PC-3 (cell line): ENCODE measurements around the gene CFHR4. TPM values are rescaled to one million over a fixed set of nuclear protein-coding genes. Genes with fewer than 3 reads are reported as not detected.
"Not testable (repeated sequence)": the region's sequence is repeated elsewhere in the genome, so short reads cannot be mapped to it uniquely, and the experiment has no call there.

Source experiments
- ATAC-seq: fragments of 200-7000 bp; cut with Tn5 transposase; 2 replicates; pipeline ENCODE4 v1.9.1; 2020; ENCODE audit warnings: mild to moderate bottlenecking, moderate library complexity
- BruUV-seq: library from RNA; stranded (reverse); fragments of 400-500 nt; replicated peaks from 2 replicates; lab custom pipeline; 2021; lab: Mats Ljungman, UMichigan
- CTCF ChIA-PET: fragments of 300-600 bp; sonication (Branson Sonifier 250); formaldehyde crosslinking; loops from one replicate; lab custom pipeline; 2022; ENCODE audit warnings: antibody characterized with exemption; lab: Charles Lee
- POLR2A ChIA-PET: fragments of 300-600 bp; sonication (Branson Sonifier 250); formaldehyde crosslinking; loops from one replicate; lab custom pipeline; 2022; ENCODE audit warnings: antibody characterized with exemption; ENCODE audit not compliant: unreplicated experiment; lab: Charles Lee
- DNase-seq: peaks from one replicate; pipeline ENCODE4 v3.0.0-alpha.2; 2015
- H2AFZ ChIP-seq: fragments of 300-600 bp; sonication (generic); 2 replicates; pipeline ENCODE4 v1.6.0; 2016; ENCODE audit warnings: antibody characterized with exemption, low read length
- H3F3A ChIP-seq: fragments of 300-600 bp; sonication (generic); one replicate; pipeline ENCODE4 v1.6.0; 2017; ENCODE audit warnings: antibody characterized with exemption, low read length, control low read depth, mild to moderate bottlenecking; ENCODE audit not compliant: unreplicated experiment
- H3K27ac ChIP-seq: fragments of 300-600 bp; sonication (generic); 2 replicates; pipeline ENCODE4 v1.5.1; 2016; ENCODE audit warnings: mild to moderate bottlenecking, low read length
- H3K27me3 ChIP-seq: fragments of 300-600 bp; sonication (generic); 2 replicates; pipeline ENCODE4 v1.6.1; 2016; ENCODE audit warnings: low read length, mixed read lengths
- H3K36me3 ChIP-seq: fragments of 300-600 bp; sonication (generic); 2 replicates; pipeline ENCODE4 v1.6.1; 2016; ENCODE audit warnings: low read depth, mixed run types, low read length, mixed read lengths
- H3K4me1 ChIP-seq: fragments of 300-600 bp; sonication (generic); 2 replicates; pipeline ENCODE4 v1.5.1; 2016; ENCODE audit warnings: low read length; ENCODE audit not compliant: insufficient read depth
- H3K4me2 ChIP-seq: fragments of 300-600 bp; sonication (generic); 2 replicates; pipeline ENCODE4 v1.6.0; 2016; ENCODE audit warnings: low read length
- H3K4me3 ChIP-seq: fragments of 300-600 bp; sonication (generic); 2 replicates; pipeline ENCODE4 v1.5.1; 2016; ENCODE audit warnings: mild to moderate bottlenecking, low read length, mixed read lengths
- H3K79me2 ChIP-seq: fragments of 300-600 bp; sonication (generic); 2 replicates; pipeline ENCODE4 v1.6.1; 2017; ENCODE audit warnings: low read length, mixed read lengths
- H3K9ac ChIP-seq: fragments of 300-600 bp; sonication (generic); 2 replicates; pipeline ENCODE4 v1.6.0; 2016; ENCODE audit warnings: mild to moderate bottlenecking, low read length
- H3K9me2 ChIP-seq: fragments of 300-600 bp; sonication (generic); replicated peaks from 2 replicates; pipeline ENCODE4 v1.6.1; 2016; ENCODE audit warnings: mixed run types, low read length, mixed read lengths
- H3K9me3 ChIP-seq: fragments of 300-600 bp; sonication (generic); 2 replicates; pipeline ENCODE4 v1.6.1; 2016; ENCODE audit warnings: low read length, mixed read lengths
- H4K20me1 ChIP-seq: fragments of 300-600 bp; sonication (generic); 2 replicates; pipeline ENCODE4 v1.6.1; 2016; ENCODE audit warnings: low read length, mixed read lengths
- CTCF ChIP-seq: fragments of 300-600 bp; sonication (generic); conservative IDR thresholded peaks from 2 replicates; pipeline ENCODE4 v1.5.1; 2017; ENCODE audit warnings: antibody characterized with exemption, low read depth, mild to moderate bottlenecking, low read length
- EZH2 ChIP-seq: fragments of 300-600 bp; sonication (generic); IDR thresholded peaks from one replicate; pipeline ENCODE4 v1.6.1; 2017; ENCODE audit warnings: antibody characterized with exemption, mild to moderate bottlenecking, low read length; ENCODE audit not compliant: unreplicated experiment
- EZH2phosphoT487 ChIP-seq: fragments of 300-600 bp; sonication (generic); IDR thresholded peaks from 2 replicates; pipeline ENCODE4 v1.6.1; 2018; ENCODE audit warnings: mild to moderate bottlenecking, antibody characterized with exemption, low read length, borderline replicate concordance
- intact Hi-C: fragments of 100-400 bp; cut with micrococcal nuclease; formaldehyde crosslinking; loops from 2 replicates; pipeline ENCODE4 v1.9.0; 2023
- total RNA-seq: library from RNA; depleted of rRNA; stranded (reverse); fragments of >200 nt; gene quantifications from 2 replicates; pipeline ENCODE4 v1.2.3, GENCODE V29; 2014

CFHR4 gene
- total RNA-seq, 1 experiment from 2014 or later = not detected

- no peaks in the 10 kb centered on the region for H3K36me3 ChIP-seq
- no TSS peak for BruUV-seq
- TF ChIP-seq EZH2 (no peak), CTCF (no peak), EZH2phosphoT487 (no peak)
- no peak overlapping the region for H3K9ac ChIP-seq
- no peak overlapping the region for H3K4me2 ChIP-seq
- no peak overlapping the region for H3K27ac ChIP-seq
- DNase-seq (no peak), ATAC-seq (no peak)
- no peaks in the 10 kb centered on the region for H3F3A ChIP-seq
- no peaks in the 10 kb centered on the region for H4K20me1 ChIP-seq
- POLR2A ChIA-PET = no interaction called here
- intact Hi-C loops = no loop called here
- H3K4me3 ChIP-seq = no peak overlapping the region
- no peaks in the 10 kb centered on the region for H3K27me3 ChIP-seq
- no peak overlapping the region for H2AFZ ChIP-seq
- H3K9me2 ChIP-seq = no peaks in the 10 kb centered on the region
- H3K9me3 ChIP-seq = no peaks in the 10 kb centered on the region
- CTCF ChIA-PET = no interaction called here
- H3K4me1 ChIP-seq = no peaks in the 10 kb centered on the region
- H3K79me2 ChIP-seq = no peaks in the 10 kb centered on the region
These were observed 9.4 kb downstream of the CFHR4 start for GRCh38 chr1:196897158-196897828.

- Histone ChIP-seq H3K27ac (no peak overlapping the region), H3K4me2 (no peak overlapping the region), H3K79me2 (no peaks in the 10 kb centered on the region), H3K4me1 (no peaks in the 10 kb centered on the region), H3F3A (no peaks in the 10 kb centered on the region), H3K4me3 (no peak overlapping the region), H3K9me2 (no peaks in the 10 kb centered on the region), H3K36me3 (no peaks in the 10 kb centered on the region), H3K9ac (no peak overlapping the region), H3K9me3 (no peaks in the 10 kb centered on the region), H4K20me1 (no peaks in the 10 kb centered on the region), H3K27me3 (no peaks in the 10 kb centered on the region), H2AFZ (no peak overlapping the region)
- ATAC-seq = no peak
- TF ChIP-seq CTCF (no peak), EZH2phosphoT487 (no peak), EZH2 (no peak)
- no peak for DNase-seq
- intact Hi-C loops = no loop called here
- BruUV-seq = no TSS peak
- CTCF ChIA-PET = no interaction called here
- POLR2A ChIA-PET = no interaction called here
These were observed 14.5 kb downstream of the CFHR4 start for GRCh38 chr1:196902344-196902743.

- Histone ChIP-seq H3K4me2 (no peak overlapping the region), H3K9ac (no peak overlapping the region), H3K4me1 (no peaks in the 10 kb centered on the region), H3K79me2 (no peaks in the 10 kb centered on the region), H3F3A (no peaks in the 10 kb centered on the region), H3K9me3 (no peaks in the 10 kb centered on the region), H4K20me1 (no peaks in the 10 kb centered on the region), H2AFZ (no peak overlapping the region), H3K27ac (no peak overlapping the region), H3K27me3 (no peaks in the 10 kb centered on the region), H3K4me3 (no peak overlapping the region), H3K36me3 (no peaks in the 10 kb centered on the region), H3K9me2 (no peaks in the 10 kb centered on the region)
- ChIA-PET CTCF (no interaction called here), POLR2A (no interaction called here)
- BruUV-seq = no TSS peak
- DNase-seq = peak; percentile 31
- TF ChIP-seq EZH2 (no peak), CTCF (0 out of 2 replicates have a peak, but pooled peaks have one; percentile 15)
- intact Hi-C loops = no loop called here
- ATAC-seq = no peak
These were observed 22.4 kb downstream of the CFHR4 start for GRCh38 chr1:196910215-196910614.

- H3F3A ChIP-seq, H3K4me3 ChIP-seq, H3K9ac ChIP-seq, H3K36me3 ChIP-seq, H2AFZ ChIP-seq, H3K9me3 ChIP-seq, H3K79me2 ChIP-seq, H3K4me2 ChIP-seq, H3K4me1 ChIP-seq, H3K27me3 ChIP-seq, H4K20me1 ChIP-seq, CTCF ChIA-PET, BruUV-seq, H3K9me2 ChIP-seq, POLR2A ChIA-PET, DNase-seq, intact Hi-C loops, H3K27ac ChIP-seq, ATAC-seq: not testable (repeated sequence)
These were observed 24.4 kb downstream of the CFHR4 start for GRCh38 chr1:196912283-196912682.
